ENCODE measurements around the gene RFNG. TPM values are rescaled to one million over a fixed set of nuclear protein-coding genes. Genes with fewer than 3 reads are reported as not detected.

The RFNG gene
- total and polyA plus RNA-seq, 2 donors (not counting 1 experiment from before 2014, with no cell fraction given): 30.1 to 44.5 TPM

DNA sequence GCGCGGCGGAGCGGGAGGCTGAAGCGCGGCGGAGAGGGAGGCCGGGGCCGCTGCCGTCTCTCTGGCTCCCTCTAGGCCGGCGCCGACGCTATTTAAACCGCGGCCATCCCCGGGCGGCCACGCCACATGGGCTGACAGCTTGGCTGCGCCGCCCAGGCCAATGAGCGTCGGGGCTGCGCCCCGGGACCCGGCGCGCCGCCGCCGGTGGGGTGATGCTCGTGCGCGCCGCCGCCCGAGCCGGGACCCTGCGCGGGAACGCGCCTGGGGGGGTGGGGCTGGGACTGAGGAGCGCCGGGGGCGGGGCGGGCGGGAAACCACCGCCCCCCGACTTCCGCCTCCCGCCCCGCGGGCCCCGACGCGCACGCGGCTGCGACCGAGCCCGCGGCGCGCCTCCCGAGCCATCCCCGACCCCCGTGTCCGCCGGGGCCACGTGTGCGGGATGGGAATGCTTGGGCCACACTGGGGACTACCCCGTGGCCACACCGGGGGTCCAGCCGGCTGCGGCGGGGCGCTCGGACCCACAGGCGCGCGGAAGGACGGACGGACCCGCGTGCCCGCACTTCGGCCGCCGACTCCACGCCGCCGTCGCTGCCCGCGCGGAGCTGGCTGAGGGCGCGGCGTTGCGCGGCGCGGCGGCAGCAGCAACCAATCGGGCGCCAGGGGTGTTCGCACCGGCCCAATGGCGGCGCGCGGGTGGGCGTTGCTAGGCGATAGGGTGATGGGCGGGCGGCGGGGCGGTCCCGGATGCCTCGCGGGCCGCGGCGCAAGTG, 46.7 kb upstream of the RFNG start, which contains the start of gene FASN:
Gene FASN (minus strand): TSS at position 68 of the 770 bp plus-strand sequence. CDS start 1,791 bp downstream, outside the sequence.
- no peaks in the 10 kb centered on the region for H3K9me3 Mint-ChIP-seq (ENCODE audit: insufficient read depth)
- ATAC-seq (ENCODE audit: low read depth) (peak; percentile 76), DNase-seq (peak; percentile 97)
- Histone ChIP-seq H3K9ac (ENCODE audit: low read length) (peak within 1 kb of the TSS; percentile 78), H3K36me3 (replicated peaks in 1 of 2; ENCODE audit: control extremely low read depth in 1 of 2, control insufficient read depth in 1 of 2, extremely low read depth in 1 of 2, insufficient read depth in 2 of 2, low read length in 1 of 2) (peaks cover 0 to 17% of the 10 kb centered on the region in 2 experiments), H3K4me3 (ENCODE audit: control extremely low read depth in 1 of 5, extremely low read depth in 1 of 5, insufficient read depth in 1 of 5, low read depth in 2 of 5, low read length in 4 of 5) (peak within 1 kb of the TSS; percentile 11 to 78 (median 64)), H4K20me1 (ENCODE audit: control insufficient read depth, insufficient read depth, low read length, poor library complexity, severe bottlenecking) (peaks cover 15% of the 10 kb centered on the region), H3K27ac (ENCODE audit: low read length in 2 of 2) (peak within 1 kb of the TSS; percentile 88 to 89), H3K27me3 (replicated peaks in 1 of 4; ENCODE audit: control extremely low read depth in 1 of 4, control insufficient read depth in 3 of 4, insufficient read depth in 4 of 4, low read length in 3 of 4) (no peaks in the 10 kb centered on the region), H3K4me2 (replicated peaks; ENCODE audit: low read depth, low read length, poor library complexity, severe bottlenecking) (peak within 1 kb of the TSS; percentile 99), H2AFZ (ENCODE audit: insufficient read depth, low read depth, low read length, poor library complexity, severe bottlenecking) (peak within 1 kb of the TSS; percentile 82), H3K4me1 (ENCODE audit: control insufficient read depth in 2 of 2, insufficient read depth in 2 of 2, low read length in 2 of 2) (peaks cover 16 to 28% of the 10 kb centered on the region in 2 donors), H3K9me3 (ENCODE audit: control extremely low read depth in 1 of 3, control insufficient read depth in 2 of 3, insufficient read depth in 1 of 3, low read length in 2 of 3) (no peaks in the 10 kb centered on the region), H3K79me2 (ENCODE audit: control insufficient read depth, insufficient read depth, low read length) (peaks cover 31% of the 10 kb centered on the region)
- ChIA-PET CTCF (interaction anchor here (0.9 to 1.4 kb wide), 5 partner anchors 8 to 351 kb away, joined by 3 to 5 read pairs (median 3); no protein-coding TSS in a partner anchor), POLR2A (interaction anchor here (1.0 to 1.8 kb wide), 5 partner anchors 32 to 265 kb away, joined by 3 to 9 read pairs (median 4); partner anchors contain the start of genes CENPX, DCXR, DUS1L and GPS1)
- peak within 1 kb of the TSS; percentile 82 for H3K4me3 Mint-ChIP-seq
- intact Hi-C loops (cut with micrococcal nuclease): loop anchor here (1.0 to 10.0 kb wide), 7 partner anchors 8 to 954 kb away; partner anchors contain the start of genes CCDC57, DCXR, DUS1L and GPS1
- H3K27ac Mint-ChIP-seq: peak within 1 kb of the TSS; percentile 89
- H3K4me1 Mint-ChIP-seq: peaks cover 9% of the 10 kb centered on the region
- no peak for TF ChIP-seq EZH2 (IDR thresholded peaks at IDR 0.05; ENCODE audit: borderline replicate concordance, insufficient read depth, low read depth, low read length, poor library complexity, severe bottlenecking)
- TF ChIP-seq, protein P1, sequence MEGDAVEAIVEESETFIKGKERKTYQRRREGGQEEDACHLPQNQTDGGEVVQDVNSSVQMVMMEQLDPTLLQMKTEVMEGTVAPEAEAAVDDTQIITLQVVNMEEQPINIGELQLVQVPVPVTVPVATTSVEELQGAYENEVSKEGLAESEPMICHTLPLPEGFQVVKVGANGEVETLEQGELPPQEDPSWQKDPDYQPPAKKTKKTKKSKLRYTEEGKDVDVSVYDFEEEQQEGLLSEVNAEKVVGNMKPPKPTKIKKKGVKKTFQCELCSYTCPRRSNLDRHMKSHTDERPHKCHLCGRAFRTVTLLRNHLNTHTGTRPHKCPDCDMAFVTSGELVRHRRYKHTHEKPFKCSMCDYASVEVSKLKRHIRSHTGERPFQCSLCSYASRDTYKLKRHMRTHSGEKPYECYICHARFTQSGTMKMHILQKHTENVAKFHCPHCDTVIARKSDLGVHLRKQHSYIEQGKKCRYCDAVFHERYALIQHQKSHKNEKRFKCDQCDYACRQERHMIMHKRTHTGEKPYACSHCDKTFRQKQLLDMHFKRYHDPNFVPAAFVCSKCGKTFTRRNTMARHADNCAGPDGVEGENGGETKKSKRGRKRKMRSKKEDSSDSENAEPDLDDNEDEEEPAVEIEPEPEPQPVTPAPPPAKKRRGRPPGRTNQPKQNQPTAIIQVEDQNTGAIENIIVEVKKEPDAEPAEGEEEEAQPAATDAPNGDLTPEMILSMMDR (IDR thresholded peaks at IDR 0.05): peak; percentile 58
- H3K27me3 Mint-ChIP-seq: no peaks in the 10 kb centered on the region
- under 1% methylated on average over 115 of the region's 124 CpGs for WGBS (ENCODE audit: insufficient coverage)
